ENCODE data around the gene RBBP6.

Gene RBBP6

DNA sequence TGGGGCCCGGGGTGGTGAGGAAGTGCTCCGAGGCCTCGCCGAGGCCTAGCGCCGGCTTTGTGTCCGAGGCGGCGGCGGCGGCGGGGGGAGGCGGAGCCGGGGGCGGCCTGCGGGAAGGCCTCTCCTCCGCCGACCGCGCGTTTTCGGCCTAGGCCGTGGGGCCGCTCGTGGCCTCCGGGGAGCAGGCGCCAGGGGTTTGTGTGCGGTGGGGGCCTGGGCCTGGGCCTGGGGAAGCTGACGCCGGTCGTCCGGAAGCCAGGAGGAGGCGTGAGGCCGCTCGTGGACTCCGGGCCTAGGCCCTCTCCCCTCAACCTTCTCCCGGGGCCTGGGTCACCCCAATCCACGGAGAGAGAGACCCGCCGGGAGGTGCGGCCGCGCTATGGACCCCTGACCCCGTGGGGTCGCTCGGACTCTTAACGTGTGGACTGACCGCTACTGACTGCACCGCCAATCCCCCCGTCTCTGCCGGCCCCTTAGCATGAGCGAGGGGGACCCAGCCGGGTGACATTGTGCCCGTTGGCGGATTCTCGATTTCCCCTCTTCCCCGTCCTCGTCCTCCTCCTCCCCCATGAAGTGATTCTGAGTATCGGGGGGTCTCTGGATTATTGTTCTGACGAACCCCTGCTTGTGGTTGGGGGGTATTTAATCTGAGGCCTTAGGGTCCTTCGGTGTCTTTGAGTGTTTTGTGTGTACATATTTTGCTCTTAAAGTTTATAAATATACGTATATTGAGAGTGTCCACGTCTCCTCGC, 660 bp downstream of the RBBP6 start:
- H3K36me3 ChIP-seq (ENCODE audit: insufficient read depth, low read length) = no peaks in the 10 kb centered on the region
- H3K4me3 ChIP-seq (ENCODE audit: low read depth, low read length) = peak overlapping the region; percentile 91
- peak overlapping the region; percentile 96 for H3K27ac ChIP-seq (ENCODE audit: low read depth, low read length)
- H2AFZ ChIP-seq (ENCODE audit: low read length, unreplicated experiment) = peak overlapping the region; percentile 86
- H3K27me3 ChIP-seq (ENCODE audit: insufficient read depth, low read length) = no peaks in the 10 kb centered on the region
- peaks cover 57% of the 10 kb centered on the region for H3K79me2 ChIP-seq (ENCODE audit: control insufficient read depth, insufficient read depth, low read length, unreplicated experiment)
- H3K4me1 ChIP-seq (ENCODE audit: control insufficient read depth, insufficient read depth, low read length, unreplicated experiment) = peaks cover 26% of the 10 kb centered on the region

DNA sequence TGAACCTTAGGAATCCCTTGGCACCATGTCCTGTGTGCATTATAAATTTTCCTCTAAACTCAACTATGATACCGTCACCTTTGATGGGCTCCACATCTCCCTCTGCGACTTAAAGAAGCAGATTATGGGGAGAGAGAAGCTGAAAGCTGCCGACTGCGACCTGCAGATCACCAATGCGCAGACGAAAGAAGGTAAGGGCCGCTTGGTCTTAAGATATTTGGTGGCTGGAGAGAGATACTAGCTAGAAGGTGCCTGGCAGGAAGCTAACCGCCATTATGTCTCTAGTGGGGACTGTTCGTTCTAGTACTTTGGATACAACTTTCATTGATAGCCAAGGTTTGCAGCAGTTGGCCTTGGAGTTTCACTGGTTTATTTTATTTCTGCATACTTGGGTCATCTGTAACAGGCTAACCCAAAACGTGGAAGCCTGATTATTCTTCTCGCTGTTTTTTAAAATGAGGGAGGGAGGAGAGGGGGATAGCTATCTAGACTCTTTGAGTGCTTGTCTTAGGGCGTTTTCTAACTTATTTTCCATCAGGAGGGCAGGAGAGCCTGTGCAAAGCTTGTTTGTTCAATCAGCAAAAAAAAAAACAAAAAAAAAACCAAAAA, 1.3 kb downstream of the RBBP6 start:
- H3K4me3 ChIP-seq (ENCODE audit: low read depth, low read length) = peak overlapping the region; percentile 91
- peaks cover 63% of the 10 kb centered on the region for H3K79me2 ChIP-seq (ENCODE audit: control insufficient read depth, insufficient read depth, low read length, unreplicated experiment)
- H2AFZ ChIP-seq (ENCODE audit: low read length, unreplicated experiment) = no peak overlapping the region
- H3K27ac ChIP-seq (ENCODE audit: low read depth, low read length) = peak overlapping the region; percentile 96
- peaks cover 5% of the 10 kb centered on the region; the same call in 1 of the 2 replicates for H3K36me3 ChIP-seq (ENCODE audit: insufficient read depth, low read length)
- peaks cover 31% of the 10 kb centered on the region for H3K4me1 ChIP-seq (ENCODE audit: control insufficient read depth, insufficient read depth, low read length, unreplicated experiment)
- no peaks in the 10 kb centered on the region for H3K27me3 ChIP-seq (ENCODE audit: insufficient read depth, low read length)

DNA sequence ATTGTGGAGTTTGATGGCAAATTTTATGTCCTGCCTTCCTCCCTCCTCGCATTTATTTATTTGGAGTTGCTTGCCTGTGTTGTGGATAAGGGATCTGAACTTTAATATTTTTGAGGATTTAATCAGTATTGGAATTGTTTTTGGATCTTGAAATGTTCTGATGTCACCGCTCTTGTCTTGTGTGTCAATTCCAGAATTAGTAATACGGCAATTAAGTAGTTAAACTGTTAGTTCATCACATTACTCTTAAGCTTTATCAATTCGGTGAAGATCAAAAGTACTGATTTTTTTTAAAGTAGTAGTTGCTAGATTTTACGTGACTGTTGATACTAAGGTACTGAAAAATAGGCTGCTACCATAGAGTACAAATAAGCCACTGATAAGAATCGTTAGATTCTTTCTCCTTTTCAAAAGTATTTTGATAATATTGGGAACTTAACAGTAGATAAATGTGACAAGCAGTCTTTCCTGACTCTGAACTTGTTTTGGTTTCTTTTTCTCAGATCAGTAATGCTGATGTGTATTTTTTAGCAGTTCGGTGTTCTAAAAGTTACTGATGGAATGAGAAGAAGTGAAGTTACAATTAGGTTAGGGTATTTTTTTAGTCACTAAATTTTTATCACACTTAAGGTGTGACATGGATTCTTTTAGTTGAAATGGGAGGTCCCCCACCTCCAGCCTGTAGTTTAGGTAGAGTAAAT, 2.0 kb downstream of the RBBP6 start:
- Histone ChIP-seq H3K27me3 (ENCODE audit: insufficient read depth, low read length) (no peaks in the 10 kb centered on the region), H3K4me1 (ENCODE audit: control insufficient read depth, insufficient read depth, low read length, unreplicated experiment) (peaks cover 31% of the 10 kb centered on the region), H3K36me3 (ENCODE audit: insufficient read depth, low read length) (peaks cover 12% of the 10 kb centered on the region), H2AFZ (ENCODE audit: low read length, unreplicated experiment) (no peak overlapping the region), H3K4me3 (ENCODE audit: low read depth, low read length) (peak overlapping the region; percentile 91), H3K27ac (ENCODE audit: low read depth, low read length) (peak overlapping the region; percentile 96; the same call in 1 of the 2 replicates), H3K79me2 (ENCODE audit: control insufficient read depth, insufficient read depth, low read length, unreplicated experiment) (peaks cover 70% of the 10 kb centered on the region)

DNA sequence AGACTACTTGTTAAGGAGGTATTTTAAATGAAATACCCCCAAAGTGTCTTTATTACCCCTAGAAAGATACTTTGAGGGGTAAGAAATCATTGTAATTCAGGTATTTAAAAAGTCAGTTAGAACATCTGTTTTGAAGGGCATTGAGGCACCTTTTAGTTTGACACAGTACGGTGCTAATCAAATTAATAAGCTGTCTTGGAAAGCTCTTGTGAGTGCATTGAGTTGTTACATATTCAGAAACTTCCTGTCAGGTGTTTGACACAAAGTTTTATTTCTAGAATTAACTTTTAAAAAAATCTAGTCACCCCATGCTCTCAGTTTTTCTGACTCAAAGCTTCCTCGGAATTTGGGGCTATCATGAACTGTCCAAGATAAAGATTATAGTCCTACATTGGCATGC, 4.6 kb downstream of the RBBP6 start:
- Histone ChIP-seq H3K27me3 (ENCODE audit: insufficient read depth, low read length) (no peaks in the 10 kb centered on the region), H2AFZ (ENCODE audit: low read length, unreplicated experiment) (no peak overlapping the region), H3K79me2 (ENCODE audit: control insufficient read depth, insufficient read depth, low read length, unreplicated experiment) (peaks cover 93% of the 10 kb centered on the region), H3K4me3 (ENCODE audit: low read depth, low read length) (peak overlapping the region; percentile 91), H3K36me3 (ENCODE audit: insufficient read depth, low read length) (peaks cover 25% of the 10 kb centered on the region), H3K4me1 (ENCODE audit: control insufficient read depth, insufficient read depth, low read length, unreplicated experiment) (peaks cover 23% of the 10 kb centered on the region), H3K27ac (ENCODE audit: low read depth, low read length) (no peak overlapping the region)

DNA sequence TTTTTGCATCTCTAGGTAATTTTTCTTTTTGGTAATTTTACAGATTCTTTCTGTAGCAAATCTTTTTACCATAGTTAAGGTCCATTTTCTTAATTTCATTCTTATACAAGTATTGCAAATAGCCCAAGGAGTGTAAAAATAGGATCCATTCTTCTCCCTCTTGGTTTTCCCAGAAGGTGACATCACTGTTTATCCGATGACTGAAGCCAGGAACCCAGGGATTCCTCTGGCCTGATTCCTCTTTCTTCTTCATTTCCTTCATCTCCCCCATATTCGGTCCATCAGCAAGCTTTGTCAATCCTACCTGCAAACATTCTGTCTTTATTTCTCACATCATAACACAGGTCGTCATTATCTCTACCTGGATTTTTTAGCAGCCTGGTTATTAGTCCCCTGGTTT, 5.3 kb downstream of the RBBP6 start:
- Histone ChIP-seq H3K79me2 (ENCODE audit: control insufficient read depth, insufficient read depth, low read length, unreplicated experiment) (peaks cover 98% of the 10 kb centered on the region), H3K4me1 (ENCODE audit: control insufficient read depth, insufficient read depth, low read length, unreplicated experiment) (peaks cover 25% of the 10 kb centered on the region), H3K27ac (ENCODE audit: low read depth, low read length) (no peak overlapping the region), H3K27me3 (ENCODE audit: insufficient read depth, low read length) (no peaks in the 10 kb centered on the region), H3K4me3 (ENCODE audit: low read depth, low read length) (peak overlapping the region; percentile 91; the same call in 1 of the 2 replicates), H2AFZ (ENCODE audit: low read length, unreplicated experiment) (no peak overlapping the region), H3K36me3 (ENCODE audit: insufficient read depth, low read length) (peaks cover 32% of the 10 kb centered on the region)

DNA sequence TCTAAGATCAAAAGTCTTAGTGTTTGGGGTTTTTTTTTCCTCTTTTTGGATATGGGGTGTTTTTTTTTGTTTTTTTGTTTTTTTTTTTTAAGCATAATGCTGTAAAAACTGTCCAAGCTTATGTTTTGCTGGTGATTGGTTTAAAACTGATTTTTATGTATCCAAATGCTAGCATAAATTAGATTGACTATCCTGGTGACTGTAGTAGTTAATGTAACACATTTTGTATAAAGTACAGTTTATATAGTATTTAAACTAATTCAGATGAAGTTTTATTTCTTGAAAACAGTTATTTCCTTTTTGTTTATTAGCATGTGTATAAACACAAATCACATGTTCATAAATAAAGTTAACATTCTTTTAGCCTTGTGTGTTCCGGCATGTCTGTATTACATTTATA, 10.9 kb downstream of the RBBP6 start:
- no peak overlapping the region for H3K4me3 ChIP-seq (ENCODE audit: low read depth, low read length)
- H3K4me1 ChIP-seq (ENCODE audit: control insufficient read depth, insufficient read depth, low read length, unreplicated experiment) = peaks cover 6% of the 10 kb centered on the region
- H3K79me2 ChIP-seq (ENCODE audit: control insufficient read depth, insufficient read depth, low read length, unreplicated experiment) = peaks cover 63% of the 10 kb centered on the region
- peaks cover 65% of the 10 kb centered on the region for H3K36me3 ChIP-seq (ENCODE audit: insufficient read depth, low read length)
- H3K27me3 ChIP-seq (ENCODE audit: insufficient read depth, low read length) = no peaks in the 10 kb centered on the region
- no peak overlapping the region for H2AFZ ChIP-seq (ENCODE audit: low read length, unreplicated experiment)
- H3K27ac ChIP-seq (ENCODE audit: low read depth, low read length) = no peak overlapping the region

DNA sequence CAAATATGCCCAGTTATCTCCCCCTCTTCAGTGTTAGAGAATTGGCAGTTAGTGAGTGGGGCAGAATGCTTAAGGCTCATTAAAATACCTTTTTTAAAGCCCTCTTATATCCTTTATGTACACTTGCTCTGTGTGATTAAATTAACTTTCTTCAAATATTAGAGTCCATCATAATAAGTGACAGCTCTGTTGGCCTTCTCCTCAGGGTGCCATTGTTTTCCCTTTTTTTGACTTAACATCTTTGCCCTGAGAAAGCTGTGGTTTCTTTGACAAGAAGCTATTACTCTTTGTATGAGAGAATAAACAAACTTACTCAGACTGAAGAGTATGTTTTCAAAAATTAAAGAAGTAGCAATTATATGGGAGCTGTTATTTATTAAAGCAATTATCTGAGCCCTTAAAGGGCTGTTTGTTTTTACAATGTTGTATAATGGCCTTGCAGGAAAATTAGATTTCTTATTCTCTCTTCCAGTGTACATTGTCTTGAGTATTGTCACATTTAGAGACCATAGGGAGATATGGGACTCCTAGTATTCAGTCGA, 13.4 kb downstream of the RBBP6 start:
- H3K36me3 ChIP-seq (ENCODE audit: insufficient read depth, low read length) = peaks cover 63% of the 10 kb centered on the region
- peaks cover 39% of the 10 kb centered on the region for H3K79me2 ChIP-seq (ENCODE audit: control insufficient read depth, insufficient read depth, low read length, unreplicated experiment)

DNA sequence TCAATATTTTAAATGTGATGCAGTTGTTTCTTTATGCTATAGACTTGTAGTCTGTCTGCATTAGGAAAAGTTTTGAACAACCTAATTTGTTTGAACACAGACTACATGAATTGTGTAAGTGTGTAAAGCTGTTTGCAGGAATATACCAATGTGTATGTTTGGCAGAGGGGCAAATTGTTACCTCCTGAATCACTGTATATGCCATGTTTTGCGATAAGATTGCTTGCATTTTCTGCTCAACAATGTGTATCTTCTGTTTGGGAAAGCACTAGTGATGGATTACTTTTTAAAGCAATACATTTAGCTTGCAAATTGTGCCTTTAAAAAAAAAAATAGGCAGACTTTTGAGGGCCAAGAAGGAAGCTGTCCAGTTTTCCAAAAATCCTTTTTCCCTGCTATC, 14.6 kb downstream of the RBBP6 start:
- Histone ChIP-seq H3K36me3 (ENCODE audit: insufficient read depth, low read length) (peaks cover 62% of the 10 kb centered on the region), H3K79me2 (ENCODE audit: control insufficient read depth, insufficient read depth, low read length, unreplicated experiment) (peaks cover 28% of the 10 kb centered on the region), H3K27ac (ENCODE audit: low read depth, low read length) (no peak overlapping the region), H2AFZ (ENCODE audit: low read length, unreplicated experiment) (no peak overlapping the region), H3K27me3 (ENCODE audit: insufficient read depth, low read length) (no peaks in the 10 kb centered on the region), H3K4me3 (ENCODE audit: low read depth, low read length) (no peak overlapping the region), H3K4me1 (ENCODE audit: control insufficient read depth, insufficient read depth, low read length, unreplicated experiment) (peaks cover 2% of the 10 kb centered on the region)

More for the DNA sequence above, 13.4 kb downstream of the RBBP6 start:
- Histone ChIP-seq H3K4me3 (ENCODE audit: low read depth, low read length) (no peak overlapping the region), H2AFZ (ENCODE audit: low read length, unreplicated experiment) (no peak overlapping the region), H3K27ac (ENCODE audit: low read depth, low read length) (no peak overlapping the region), H3K4me1 (ENCODE audit: control insufficient read depth, insufficient read depth, low read length, unreplicated experiment) (peaks cover 3% of the 10 kb centered on the region), H3K27me3 (ENCODE audit: insufficient read depth, low read length) (no peaks in the 10 kb centered on the region)

DNA sequence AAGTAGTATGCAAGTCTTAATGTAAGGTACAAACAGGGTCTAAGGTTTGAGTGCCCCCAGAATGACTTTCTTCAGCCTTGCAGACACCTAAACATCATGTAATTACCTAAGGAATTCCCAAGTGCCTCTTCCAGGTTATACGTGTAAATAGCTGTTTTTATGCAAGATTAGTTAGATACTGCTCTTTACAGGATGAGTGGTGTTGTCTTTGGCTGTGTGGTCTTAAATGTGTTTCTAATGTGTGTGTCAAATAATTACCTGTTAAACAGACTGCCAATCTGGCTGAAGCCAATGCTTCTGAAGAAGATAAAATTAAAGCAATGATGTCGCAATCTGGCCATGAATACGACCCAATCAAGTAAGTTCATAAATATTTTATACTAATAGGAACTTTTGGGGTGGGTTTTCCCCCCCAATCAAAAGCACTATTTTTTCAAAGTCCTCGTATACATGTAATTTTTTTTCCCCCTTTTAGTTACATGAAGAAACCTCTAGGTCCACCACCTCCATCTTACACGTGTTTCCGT, 16.0 kb downstream of the RBBP6 start:
- Histone ChIP-seq H3K4me1 (ENCODE audit: control insufficient read depth, insufficient read depth, low read length, unreplicated experiment) (no peaks in the 10 kb centered on the region), H3K79me2 (ENCODE audit: control insufficient read depth, insufficient read depth, low read length, unreplicated experiment) (peaks cover 16% of the 10 kb centered on the region), H2AFZ (ENCODE audit: low read length, unreplicated experiment) (no peak overlapping the region), H3K27me3 (ENCODE audit: insufficient read depth, low read length) (no peaks in the 10 kb centered on the region), H3K36me3 (ENCODE audit: insufficient read depth, low read length) (peaks cover 59% of the 10 kb centered on the region), H3K27ac (ENCODE audit: low read depth, low read length) (no peak overlapping the region), H3K4me3 (ENCODE audit: low read depth, low read length) (no peak overlapping the region)

DNA sequence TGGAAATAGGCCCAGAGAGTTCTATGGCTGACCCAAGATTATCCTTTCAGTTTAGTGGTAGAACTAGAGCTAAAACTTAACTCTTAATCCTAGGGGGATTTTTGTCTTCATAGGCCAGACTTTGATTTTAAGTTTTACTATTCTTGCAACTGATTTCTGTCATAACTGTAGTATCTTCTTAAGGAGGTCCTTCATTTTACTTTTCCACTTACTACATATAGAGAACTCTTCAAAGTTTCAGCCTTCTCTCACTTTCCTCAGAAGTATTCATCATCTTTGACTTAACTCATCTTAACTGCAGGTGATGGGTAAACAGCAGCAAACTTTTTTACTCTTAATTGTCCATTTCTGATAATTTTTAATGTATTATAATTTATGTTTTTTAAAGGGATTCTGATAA, 23.4 kb downstream of the RBBP6 start:
- Histone ChIP-seq H2AFZ (ENCODE audit: low read length, unreplicated experiment) (no peak overlapping the region), H3K27ac (ENCODE audit: low read depth, low read length) (no peak overlapping the region), H3K79me2 (ENCODE audit: control insufficient read depth, insufficient read depth, low read length, unreplicated experiment) (no peaks in the 10 kb centered on the region), H3K4me3 (ENCODE audit: low read depth, low read length) (no peak overlapping the region), H3K4me1 (ENCODE audit: control insufficient read depth, insufficient read depth, low read length, unreplicated experiment) (no peaks in the 10 kb centered on the region), H3K36me3 (ENCODE audit: insufficient read depth, low read length) (peaks cover 32% of the 10 kb centered on the region), H3K27me3 (ENCODE audit: insufficient read depth, low read length) (no peaks in the 10 kb centered on the region)
